Measurements from ENCODE around the gene DIABLO.

DIABLO gene

DNA sequence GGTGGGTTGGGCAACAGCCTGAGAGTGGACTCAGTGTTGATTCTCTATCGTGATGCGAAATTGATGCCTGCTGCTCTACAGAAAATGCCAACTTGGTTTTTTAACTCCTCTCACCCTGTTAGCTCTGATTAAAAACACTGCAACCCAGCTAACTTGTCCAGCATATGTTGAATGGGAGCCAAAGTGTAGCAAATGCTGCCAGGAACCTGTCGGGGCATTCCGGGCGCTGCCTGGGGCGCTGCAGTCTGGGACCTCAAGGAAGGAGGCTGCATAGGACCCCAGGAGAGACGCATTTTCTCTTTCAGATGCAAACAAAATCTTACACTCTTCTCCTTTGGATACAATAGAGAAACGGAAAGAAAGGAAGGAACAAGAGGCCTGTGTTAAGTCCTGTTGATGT is 18.5 kb downstream of the DIABLO start:
- Histone ChIP-seq H3K27ac (ENCODE audit: low read depth, low read length) (no peak overlapping the region), H3K27me3 (ENCODE audit: control insufficient read depth, low read length) (peaks cover 34% of the 10 kb centered on the region)

DNA sequence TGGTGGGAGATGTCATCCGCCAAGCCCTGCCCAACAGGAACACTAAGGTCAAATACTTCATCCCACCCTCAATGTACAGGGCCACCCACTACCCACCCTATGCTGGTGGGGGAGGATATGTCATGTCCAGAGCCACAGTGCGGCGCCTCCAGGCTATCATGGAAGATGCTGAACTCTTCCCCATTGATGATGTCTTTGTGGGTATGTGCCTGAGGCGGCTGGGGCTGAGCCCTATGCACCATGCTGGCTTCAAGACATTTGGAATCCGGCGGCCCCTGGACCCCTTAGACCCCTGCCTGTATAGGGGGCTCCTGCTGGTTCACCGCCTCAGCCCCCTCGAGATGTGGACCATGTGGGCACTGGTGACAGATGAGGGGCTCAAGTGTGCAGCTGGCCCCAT is 18.9 kb downstream of the DIABLO start:
- Histone ChIP-seq H3K36me3 (ENCODE audit: control insufficient read depth, low read length) (peaks cover 36% of the 10 kb centered on the region), H3F3A (ENCODE audit: control insufficient read depth, insufficient read depth) (peaks cover 16% of the 10 kb centered on the region), H3K9me3 (ENCODE audit: control insufficient read depth, insufficient read depth, low read length) (no peaks in the 10 kb centered on the region), H3K79me2 (ENCODE audit: control insufficient read depth, low read length) (no peaks in the 10 kb centered on the region), H3K4me3 (ENCODE audit: low read length) (no peak overlapping the region), H4K20me1 (ENCODE audit: control insufficient read depth, insufficient read depth, low read depth, low read length) (peaks cover 6% of the 10 kb centered on the region; the same call in 1 of the 2 replicates), H3K9me2 (replicated peaks; ENCODE audit: control insufficient read depth, low read length) (no peaks in the 10 kb centered on the region), H3K4me2 (ENCODE audit: low read length) (no peak overlapping the region), H3K27ac (ENCODE audit: low read depth, low read length) (no peak overlapping the region), H3K4me1 (ENCODE audit: control insufficient read depth, low read length) (peaks cover 15% of the 10 kb centered on the region), H3K27me3 (ENCODE audit: control insufficient read depth, low read length) (peaks cover 35% of the 10 kb centered on the region)
- TF ChIP-seq, protein P1, sequence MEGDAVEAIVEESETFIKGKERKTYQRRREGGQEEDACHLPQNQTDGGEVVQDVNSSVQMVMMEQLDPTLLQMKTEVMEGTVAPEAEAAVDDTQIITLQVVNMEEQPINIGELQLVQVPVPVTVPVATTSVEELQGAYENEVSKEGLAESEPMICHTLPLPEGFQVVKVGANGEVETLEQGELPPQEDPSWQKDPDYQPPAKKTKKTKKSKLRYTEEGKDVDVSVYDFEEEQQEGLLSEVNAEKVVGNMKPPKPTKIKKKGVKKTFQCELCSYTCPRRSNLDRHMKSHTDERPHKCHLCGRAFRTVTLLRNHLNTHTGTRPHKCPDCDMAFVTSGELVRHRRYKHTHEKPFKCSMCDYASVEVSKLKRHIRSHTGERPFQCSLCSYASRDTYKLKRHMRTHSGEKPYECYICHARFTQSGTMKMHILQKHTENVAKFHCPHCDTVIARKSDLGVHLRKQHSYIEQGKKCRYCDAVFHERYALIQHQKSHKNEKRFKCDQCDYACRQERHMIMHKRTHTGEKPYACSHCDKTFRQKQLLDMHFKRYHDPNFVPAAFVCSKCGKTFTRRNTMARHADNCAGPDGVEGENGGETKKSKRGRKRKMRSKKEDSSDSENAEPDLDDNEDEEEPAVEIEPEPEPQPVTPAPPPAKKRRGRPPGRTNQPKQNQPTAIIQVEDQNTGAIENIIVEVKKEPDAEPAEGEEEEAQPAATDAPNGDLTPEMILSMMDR (IDR thresholded peaks at IDR 0.05; ENCODE audit: low read depth, low read length, poor library complexity, severe bottlenecking), result no peak
- TF ChIP-seq EZH2phosphoT487 (IDR thresholded peaks at IDR 0.05; ENCODE audit: borderline replicate concordance, low read length), result no peak

More for the DNA sequence above, 18.5 kb downstream of the DIABLO start:
- H3K36me3 ChIP-seq (ENCODE audit: control insufficient read depth, low read length), result peaks cover 40% of the 10 kb centered on the region
- no peaks in the 10 kb centered on the region for H3K9me2 ChIP-seq (replicated peaks; ENCODE audit: control insufficient read depth, low read length)
- H3F3A ChIP-seq (ENCODE audit: control insufficient read depth, insufficient read depth), result peaks cover 15% of the 10 kb centered on the region
- H3K4me3 ChIP-seq (ENCODE audit: low read length), result no peak overlapping the region
- peaks cover 6% of the 10 kb centered on the region; the same call in 1 of the 2 replicates for H4K20me1 ChIP-seq (ENCODE audit: control insufficient read depth, insufficient read depth, low read depth, low read length)
- H3K9me3 ChIP-seq (ENCODE audit: control insufficient read depth, insufficient read depth, low read length), result no peaks in the 10 kb centered on the region
- H3K4me1 ChIP-seq (ENCODE audit: control insufficient read depth, low read length), result peaks cover 15% of the 10 kb centered on the region
- no peak overlapping the region for H3K4me2 ChIP-seq (ENCODE audit: low read length)
- no peaks in the 10 kb centered on the region for H3K79me2 ChIP-seq (ENCODE audit: control insufficient read depth, low read length)
- TF ChIP-seq EZH2phosphoT487 (IDR thresholded peaks at IDR 0.05; ENCODE audit: borderline replicate concordance, low read length), result no peak
- TF ChIP-seq, protein P1 (IDR thresholded peaks at IDR 0.05; ENCODE audit: low read depth, low read length, poor library complexity, severe bottlenecking), result no peak

DNA sequence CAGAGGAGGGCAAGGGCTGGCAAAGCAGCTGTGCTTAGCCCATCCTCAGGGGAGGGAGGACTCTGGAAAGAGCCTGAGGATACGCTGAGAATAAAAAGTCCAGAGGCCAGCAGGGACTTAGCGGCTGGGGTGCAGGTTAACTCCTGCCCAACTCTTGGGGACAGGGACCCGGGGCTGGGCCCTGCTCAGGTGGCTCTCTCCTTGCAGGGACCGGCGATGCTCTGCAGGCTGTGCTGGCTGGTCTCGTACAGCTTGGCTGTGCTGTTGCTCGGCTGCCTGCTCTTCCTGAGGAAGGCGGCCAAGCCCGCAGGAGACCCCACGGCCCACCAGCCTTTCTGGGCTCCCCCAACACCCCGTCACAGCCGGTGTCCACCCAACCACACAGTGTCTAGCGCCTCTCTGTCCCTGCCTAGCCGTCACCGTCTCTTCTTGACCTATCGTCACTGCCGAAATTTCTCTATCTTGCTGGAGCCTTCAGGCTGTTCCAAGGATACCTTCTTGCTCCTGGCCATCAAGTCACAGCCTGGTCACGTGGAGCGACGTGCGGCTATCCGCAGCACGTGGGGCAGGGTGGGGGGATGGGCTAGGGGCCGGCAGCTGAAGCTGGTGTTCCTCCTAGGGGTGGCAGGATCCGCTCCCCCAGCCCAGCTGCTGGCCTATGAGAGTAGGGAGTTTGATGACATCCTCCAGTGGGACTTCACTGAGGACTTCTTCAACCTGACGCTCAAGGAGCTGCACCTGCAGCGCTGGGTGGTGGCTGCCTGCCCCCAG is 19.6 kb downstream of the DIABLO start:
- H3K79me2 ChIP-seq (ENCODE audit: control insufficient read depth, low read length), result no peaks in the 10 kb centered on the region
- peaks cover 31% of the 10 kb centered on the region for H3K36me3 ChIP-seq (ENCODE audit: control insufficient read depth, low read length)
- H3K4me2 ChIP-seq (ENCODE audit: low read length), result no peak overlapping the region
- no peaks in the 10 kb centered on the region for H3K9me2 ChIP-seq (replicated peaks; ENCODE audit: control insufficient read depth, low read length)
- peaks cover 38% of the 10 kb centered on the region for H3K27me3 ChIP-seq (ENCODE audit: control insufficient read depth, low read length)
- peaks cover 6% of the 10 kb centered on the region; the same call in 1 of the 2 replicates for H4K20me1 ChIP-seq (ENCODE audit: control insufficient read depth, insufficient read depth, low read depth, low read length)
- peaks cover 15% of the 10 kb centered on the region for H3K4me1 ChIP-seq (ENCODE audit: control insufficient read depth, low read length)
- no peak overlapping the region for H3K4me3 ChIP-seq (ENCODE audit: low read length)
- no peaks in the 10 kb centered on the region for H3K9me3 ChIP-seq (ENCODE audit: control insufficient read depth, insufficient read depth, low read length)
- TF ChIP-seq, protein P1 (IDR thresholded peaks at IDR 0.05; ENCODE audit: low read depth, low read length, poor library complexity, severe bottlenecking), result no peak
- TF ChIP-seq EZH2phosphoT487 (IDR thresholded peaks at IDR 0.05; ENCODE audit: borderline replicate concordance, low read length), result no peak
- H3K27ac ChIP-seq (ENCODE audit: low read depth, low read length), result no peak overlapping the region
- peaks cover 11% of the 10 kb centered on the region for H3F3A ChIP-seq (ENCODE audit: control insufficient read depth, insufficient read depth)

All from DOHH2 (cell line).